Chondrocyte (in vitro differentiated cells): ENCODE data around the gene ERMN. TPM values are rescaled to one million over a fixed set of nuclear protein-coding genes. Genes with fewer than 3 reads are reported as not detected.

Source experiments
- DNase-seq: peaks from one replicate; pipeline ENCODE4 v3.0.0; 2021; ENCODE audit warnings: mixed read lengths, low spot score
- H3K27ac Mint-ChIP-seq: one replicate; pipeline ENCODE4 v1.8.0; 2021; ENCODE audit warnings: mild to moderate bottlenecking, moderate library complexity, mixed read lengths; ENCODE audit not compliant: unreplicated experiment
- H3K27me3 Mint-ChIP-seq: 2 replicates; pipeline ENCODE4 v1.8.0; 2021; ENCODE audit warnings: low read depth, mixed read lengths
- H3K36me3 Mint-ChIP-seq: 2 replicates; pipeline ENCODE4 v1.8.0; 2021; ENCODE audit warnings: low read depth, mixed read lengths
- H3K4me1 Mint-ChIP-seq: 2 replicates; pipeline ENCODE4 v1.8.0; 2021; ENCODE audit warnings: low read depth, mild to moderate bottlenecking, mixed read lengths
- H3K4me3 Mint-ChIP-seq: one replicate; pipeline ENCODE4 v1.8.0; 2021; ENCODE audit warnings: mild to moderate bottlenecking, moderate library complexity, mixed read lengths; ENCODE audit not compliant: unreplicated experiment
- H3K9me3 Mint-ChIP-seq: 2 replicates; pipeline ENCODE4 v1.8.0; 2021; ENCODE audit warnings: low read depth, mixed read lengths
- total RNA-seq: library from RNA; stranded (reverse); gene quantifications from 3 replicates; pipeline ENCODE4 v1.2.1, GENCODE V29; 2021
- TF ChIP-seq, protein P1 (sequence below): fragments of 200-600 bp; sonication (generic); IDR thresholded peaks from 2 replicates; pipeline ENCODE4 v1.5.0; 2021; ENCODE audit warnings: antibody characterized with exemption, mild to moderate bottlenecking, moderate library complexity

ERMN gene
- total RNA-seq, 1 donor from 2014 or later = not detected

DNA sequence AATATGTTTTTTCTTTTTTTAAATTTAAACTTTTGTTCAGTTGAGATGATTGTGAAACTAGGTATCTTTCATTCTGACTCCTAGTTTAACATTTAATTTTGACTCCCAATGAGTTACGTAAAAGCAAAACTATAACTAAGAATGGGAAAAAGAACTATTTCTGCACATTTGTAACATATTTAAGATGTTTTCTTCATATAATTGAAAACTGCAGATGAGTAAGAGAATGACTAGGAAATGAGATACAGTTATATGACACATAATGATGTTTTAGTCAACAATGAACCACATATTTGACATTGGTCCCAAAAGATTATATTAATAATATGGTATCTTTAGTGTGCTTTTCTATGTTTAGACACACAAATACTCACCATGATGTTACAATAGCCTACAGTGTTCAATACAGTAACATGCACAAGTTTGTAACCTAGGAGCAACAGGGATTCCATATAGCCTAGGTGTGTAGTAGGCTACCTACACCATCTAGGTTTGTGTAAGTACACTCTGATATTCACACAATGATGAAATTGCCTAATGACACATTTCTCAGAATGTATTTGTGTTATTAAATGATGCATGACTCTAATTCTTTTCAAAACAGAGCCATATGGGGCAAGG is 12.6 kb downstream of the ERMN start:
- TF ChIP-seq, protein P1, sequence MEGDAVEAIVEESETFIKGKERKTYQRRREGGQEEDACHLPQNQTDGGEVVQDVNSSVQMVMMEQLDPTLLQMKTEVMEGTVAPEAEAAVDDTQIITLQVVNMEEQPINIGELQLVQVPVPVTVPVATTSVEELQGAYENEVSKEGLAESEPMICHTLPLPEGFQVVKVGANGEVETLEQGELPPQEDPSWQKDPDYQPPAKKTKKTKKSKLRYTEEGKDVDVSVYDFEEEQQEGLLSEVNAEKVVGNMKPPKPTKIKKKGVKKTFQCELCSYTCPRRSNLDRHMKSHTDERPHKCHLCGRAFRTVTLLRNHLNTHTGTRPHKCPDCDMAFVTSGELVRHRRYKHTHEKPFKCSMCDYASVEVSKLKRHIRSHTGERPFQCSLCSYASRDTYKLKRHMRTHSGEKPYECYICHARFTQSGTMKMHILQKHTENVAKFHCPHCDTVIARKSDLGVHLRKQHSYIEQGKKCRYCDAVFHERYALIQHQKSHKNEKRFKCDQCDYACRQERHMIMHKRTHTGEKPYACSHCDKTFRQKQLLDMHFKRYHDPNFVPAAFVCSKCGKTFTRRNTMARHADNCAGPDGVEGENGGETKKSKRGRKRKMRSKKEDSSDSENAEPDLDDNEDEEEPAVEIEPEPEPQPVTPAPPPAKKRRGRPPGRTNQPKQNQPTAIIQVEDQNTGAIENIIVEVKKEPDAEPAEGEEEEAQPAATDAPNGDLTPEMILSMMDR = no peak
- peaks cover 2% of the 10 kb centered on the region for H3K27me3 Mint-ChIP-seq
- DNase-seq = no peak
- H3K36me3 Mint-ChIP-seq = peaks cover 5% of the 10 kb centered on the region
- H3K27ac Mint-ChIP-seq = no peak overlapping the region
- H3K9me3 Mint-ChIP-seq = no peaks in the 10 kb centered on the region
- no peak overlapping the region for H3K4me3 Mint-ChIP-seq
- H3K4me1 Mint-ChIP-seq = no peaks in the 10 kb centered on the region

DNA sequence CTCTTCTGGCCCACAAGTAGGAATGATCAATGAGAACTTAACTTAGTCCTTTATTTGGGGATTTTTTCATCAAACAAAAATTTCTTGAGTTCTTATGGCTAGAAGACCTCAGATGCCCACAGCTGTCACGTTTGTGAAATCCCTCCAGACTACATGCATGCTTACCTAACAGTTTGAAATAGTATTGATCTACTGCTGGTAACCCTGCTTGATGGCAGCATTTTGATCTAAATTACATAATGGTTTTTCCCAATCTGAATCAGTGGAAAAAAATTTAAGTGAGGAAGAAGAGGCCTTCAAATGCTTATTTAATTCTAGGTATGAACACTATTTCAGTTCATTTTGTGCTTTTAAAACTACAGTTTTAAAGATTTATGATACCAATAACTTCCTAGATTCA is 13.9 kb downstream of the ERMN start:
- Mint-ChIP-seq H3K9me3 (no peaks in the 10 kb centered on the region), H3K36me3 (peaks cover 8% of the 10 kb centered on the region), H3K27me3 (no peaks in the 10 kb centered on the region), H3K4me3 (no peak overlapping the region), H3K4me1 (no peaks in the 10 kb centered on the region), H3K27ac (no peak overlapping the region)
- no peak for DNase-seq
- TF ChIP-seq, protein P1 = no peak

DNA sequence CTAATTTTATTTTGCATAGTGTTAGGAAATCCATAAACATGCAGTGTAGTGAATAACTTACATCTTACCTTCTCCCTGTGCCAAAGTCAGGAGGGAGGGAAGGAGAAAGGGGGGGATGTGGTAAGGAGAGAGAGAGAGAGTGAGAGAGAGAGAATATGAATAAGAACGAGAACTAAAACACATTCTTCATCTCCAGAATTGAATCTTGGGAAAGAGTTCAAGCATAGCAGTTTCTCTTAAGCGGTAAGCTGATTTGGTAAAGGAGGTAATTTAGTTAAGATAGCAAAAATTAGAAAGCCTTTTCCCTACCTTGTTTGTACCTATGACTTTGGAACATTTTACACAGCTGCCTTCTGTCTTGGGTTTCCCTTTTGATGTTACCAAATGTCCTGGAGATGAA is 15.7 kb downstream of the ERMN start:
- H3K36me3 Mint-ChIP-seq = peaks cover 10% of the 10 kb centered on the region
- no peak overlapping the region for H3K27ac Mint-ChIP-seq
- H3K4me3 Mint-ChIP-seq = no peak overlapping the region
- TF ChIP-seq, protein P1 = no peak
- peaks cover under 1% of the 10 kb centered on the region for H3K4me1 Mint-ChIP-seq
- H3K27me3 Mint-ChIP-seq = no peaks in the 10 kb centered on the region
- DNase-seq = no peak
- no peaks in the 10 kb centered on the region for H3K9me3 Mint-ChIP-seq

DNA sequence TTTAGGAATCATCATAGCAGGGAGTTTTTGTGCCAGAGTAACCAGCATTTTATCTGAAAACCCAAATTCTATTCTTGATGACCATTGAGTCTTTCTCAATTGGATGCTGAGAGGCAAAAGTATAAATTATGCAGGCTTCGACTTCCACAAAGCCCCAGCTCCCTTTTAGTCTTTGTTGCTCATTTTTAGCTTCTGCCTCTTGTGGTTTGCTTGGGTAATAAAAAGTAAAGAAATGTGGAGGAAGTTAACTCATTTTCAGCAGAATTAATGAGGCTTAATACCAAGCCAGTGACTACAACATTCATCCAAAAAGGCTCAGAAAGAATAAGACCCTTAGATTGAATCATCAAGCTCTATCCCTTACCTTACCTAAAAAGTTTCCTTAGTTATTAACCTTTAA is 18.6 kb downstream of the ERMN start:
- H3K27ac Mint-ChIP-seq = no peak overlapping the region
- peaks cover 10% of the 10 kb centered on the region for H3K36me3 Mint-ChIP-seq
- no peak overlapping the region for H3K4me3 Mint-ChIP-seq
- no peaks in the 10 kb centered on the region for H3K9me3 Mint-ChIP-seq
- H3K27me3 Mint-ChIP-seq = no peaks in the 10 kb centered on the region
- TF ChIP-seq, protein P1 = peak; percentile 49
- peaks cover 5% of the 10 kb centered on the region for H3K4me1 Mint-ChIP-seq
- DNase-seq = no peak

DNA sequence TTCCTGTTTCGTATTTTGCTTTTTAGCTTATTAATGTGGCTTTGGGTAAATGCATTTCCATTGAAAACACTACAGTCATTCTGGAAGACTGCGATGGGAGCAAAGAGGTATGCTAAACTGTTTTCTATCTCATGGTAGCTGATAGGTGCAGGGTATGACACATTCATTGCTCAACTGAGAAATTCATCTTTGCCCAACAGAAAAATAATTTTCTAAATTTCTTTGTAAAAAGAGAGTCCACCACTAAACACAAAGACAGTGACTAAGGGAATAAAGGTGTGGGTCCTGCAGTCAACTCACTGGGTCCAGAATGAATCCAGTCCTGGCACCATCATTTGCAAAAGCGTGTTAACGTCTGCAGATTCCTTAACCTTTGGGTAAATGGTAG is 19.9 kb downstream of the ERMN start:
- no peak for DNase-seq
- Mint-ChIP-seq H3K9me3 (no peaks in the 10 kb centered on the region), H3K36me3 (peaks cover 7% of the 10 kb centered on the region), H3K27ac (no peak overlapping the region), H3K4me3 (no peak overlapping the region), H3K4me1 (peaks cover 5% of the 10 kb centered on the region), H3K27me3 (no peaks in the 10 kb centered on the region)
- TF ChIP-seq, protein P1 = no peak
